Dedifferentiated amniotic fluid mesenchymal stem cell (primary cell): Measurements from ENCODE around the gene ZYG11A.
"Not testable (repeated sequence)": the region's sequence is repeated elsewhere in the genome, so short reads cannot be mapped to it uniquely, and the experiment has no call there.

Source experiments
- DNase-seq: peaks from one replicate; pipeline ENCODE4 v3.0.0-alpha.2; 2016; ENCODE audit errors: extremely low spot score

ZYG11A gene

GRCh38 chr1:52842643-52843310, at the start of gene ZYG11A:
Gene ZYG11A, plus strand, starts transcription at chr1:52842760. Its CDS starts 124 bp downstream, at chr1:52842884.
- peak; percentile 45 for DNase-seq

- DNase-seq = not testable (repeated sequence)
Observed at GRCh38 chr1:52793717-52794116, 48.8 kb upstream of the ZYG11A start.

- no peak for DNase-seq
Observed at GRCh38 chr1:52795464-52795863, 47.1 kb upstream of the ZYG11A start.

GRCh38 chr1:52798331-52798730, 44.2 kb upstream of the ZYG11A start:
- no peak for DNase-seq

- no peak for DNase-seq
Observed at GRCh38 chr1:52801011-52801410, 41.5 kb upstream of the ZYG11A start.

- DNase-seq = not testable (repeated sequence)
Observed at GRCh38 chr1:52804083-52804482, 38.5 kb upstream of the ZYG11A start.

GRCh38 chr1:52814465-52814864, 28.1 kb upstream of the ZYG11A start:
- no peak for DNase-seq

- DNase-seq = not testable (repeated sequence)
Observed at GRCh38 chr1:52820830-52821229, 21.7 kb upstream of the ZYG11A start.

- no peak for DNase-seq
Observed at GRCh38 chr1:52825868-52826267, 16.7 kb upstream of the ZYG11A start.

GRCh38 chr1:52834798-52835197, 7.8 kb upstream of the ZYG11A start:
- no peak for DNase-seq

GRCh38 chr1:52836035-52836434, 6.5 kb upstream of the ZYG11A start:
- DNase-seq = no peak

- DNase-seq = not testable (repeated sequence)
Observed at GRCh38 chr1:52839175-52839574, 3.4 kb upstream of the ZYG11A start.

GRCh38 chr1:52845119-52845518, 2.6 kb downstream of the ZYG11A start:
- DNase-seq = not testable (repeated sequence)

- no peak for DNase-seq
Observed at GRCh38 chr1:52848423-52848822, 5.9 kb downstream of the ZYG11A start.

GRCh38 chr1:52850951-52851350, 8.4 kb downstream of the ZYG11A start:
- no peak for DNase-seq

GRCh38 chr1:52852854-52853253, 10.3 kb downstream of the ZYG11A start:
- DNase-seq = no peak

GRCh38 chr1:52855584-52855983, 13.0 kb downstream of the ZYG11A start:
- no peak for DNase-seq

GRCh38 chr1:52856026-52856425, 13.5 kb downstream of the ZYG11A start:
- no peak for DNase-seq

- DNase-seq = no peak
Observed at GRCh38 chr1:52857443-52857842, 14.9 kb downstream of the ZYG11A start.

- DNase-seq = no peak
Observed at GRCh38 chr1:52862666-52863458, 20.3 kb downstream of the ZYG11A start.

GRCh38 chr1:52867087-52867863, 24.7 kb downstream of the ZYG11A start:
- no peak for DNase-seq

GRCh38 chr1:52869727-52870126, 27.2 kb downstream of the ZYG11A start:
- DNase-seq = not testable (repeated sequence)
